HG02759 (cell line): ENCODE measurements around the gene RB1.
"Not testable (repeated sequence)": the region's sequence is repeated elsewhere in the genome, so short reads cannot be mapped to it uniquely, and the experiment has no call there.

Experiments used
- ATAC-seq: cut with Tn5 transposase; IDR thresholded peaks from one replicate; pipeline ENCODE4 v1.9.1; 2021; ENCODE audit warnings: mild to moderate bottlenecking, moderate library complexity; ENCODE audit not compliant: unreplicated experiment

Gene RB1

GRCh38 chr13:48448285-48448958 lies 144.9 kb downstream of the RB1 start:
- no peak for ATAC-seq

GRCh38 chr13:48448959-48449614 lies 145.5 kb downstream of the RB1 start:
- ATAC-seq: no peak

GRCh38 chr13:48449656-48450055 lies 146.1 kb downstream of the RB1 start:
- no peak for ATAC-seq

- not testable (repeated sequence) for ATAC-seq
Observed at GRCh38 chr13:48451196-48451595, 147.6 kb downstream of the RB1 start.

GRCh38 chr13:48456546-48456945 lies 153.0 kb downstream of the RB1 start:
- no peak for ATAC-seq

GRCh38 chr13:48457578-48458242 lies 154.2 kb downstream of the RB1 start:
- no peak for ATAC-seq

- ATAC-seq: no peak
Observed at GRCh38 chr13:48475230-48475629, 171.7 kb downstream of the RB1 start.

GRCh38 chr13:48476215-48476614 lies 172.7 kb downstream of the RB1 start:
- no peak for ATAC-seq

GRCh38 chr13:48476686-48477085 lies 173.1 kb downstream of the RB1 start:
- no peak for ATAC-seq

GRCh38 chr13:48477191-48477855 lies 173.8 kb downstream of the RB1 start:
- peak; percentile 71 for ATAC-seq

- ATAC-seq: no peak
Observed at GRCh38 chr13:48478391-48478790, 174.8 kb downstream of the RB1 start.

GRCh38 chr13:48483575-48483974 lies 180.0 kb downstream of the RB1 start:
- ATAC-seq: no peak

- ATAC-seq: no peak
Observed at GRCh38 chr13:48485432-48485831, 181.9 kb downstream of the RB1 start.

GRCh38 chr13:48486362-48486761 lies 182.8 kb downstream of the RB1 start:
- ATAC-seq: no peak

GRCh38 chr13:48486836-48487235 lies 183.3 kb downstream of the RB1 start:
- no peak for ATAC-seq

- ATAC-seq: no peak
Observed at GRCh38 chr13:48487968-48488367, 184.4 kb downstream of the RB1 start.

- ATAC-seq: no peak
Observed at GRCh38 chr13:48488995-48489394, 185.4 kb downstream of the RB1 start.

GRCh38 chr13:48489666-48490065 lies 186.1 kb downstream of the RB1 start:
- no peak for ATAC-seq

- no peak for ATAC-seq
Observed at GRCh38 chr13:48490241-48490640, 186.7 kb downstream of the RB1 start.

GRCh38 chr13:48491423-48492095 lies 188.0 kb downstream of the RB1 start:
- no peak for ATAC-seq

GRCh38 chr13:48492096-48492440 lies 188.5 kb downstream of the RB1 start:
- peak; percentile 69 for ATAC-seq
